Fibroblast of villous mesenchyme (primary cell): ENCODE measurements around the gene COL6A5. TPM values are rescaled to one million over a fixed set of nuclear protein-coding genes. Genes with fewer than 3 reads are reported as not detected.
"Not testable (repeated sequence)": the region's sequence is repeated elsewhere in the genome, so short reads cannot be mapped to it uniquely, and the experiment has no call there.

Source experiments
- DNase-seq: peaks from one replicate; pipeline ENCODE4 v3.0.0-alpha.2; 2010; ENCODE audit warnings: low read depth
- H3K4me3 ChIP-seq: 2 replicates; pipeline ENCODE4 v1.5.1; 2011; ENCODE audit warnings: low read depth, mild to moderate bottlenecking, low read length
- total RNA-seq: library from RNA; depleted of rRNA; stranded (reverse); fragments of >200 nt; gene quantifications from 2 replicates; pipeline ENCODE4 v1.2.3, GENCODE V29; 2012
- TF ChIP-seq, protein P1 (sequence below): IDR thresholded peaks from 2 replicates; pipeline ENCODE4 v1.5.1; 2012; ENCODE audit warnings: low read depth, mild to moderate bottlenecking, low read length; ENCODE audit not compliant: insufficient read depth

COL6A5 gene
- total RNA-seq, 1 donor: under 0.01 TPM

DNA sequence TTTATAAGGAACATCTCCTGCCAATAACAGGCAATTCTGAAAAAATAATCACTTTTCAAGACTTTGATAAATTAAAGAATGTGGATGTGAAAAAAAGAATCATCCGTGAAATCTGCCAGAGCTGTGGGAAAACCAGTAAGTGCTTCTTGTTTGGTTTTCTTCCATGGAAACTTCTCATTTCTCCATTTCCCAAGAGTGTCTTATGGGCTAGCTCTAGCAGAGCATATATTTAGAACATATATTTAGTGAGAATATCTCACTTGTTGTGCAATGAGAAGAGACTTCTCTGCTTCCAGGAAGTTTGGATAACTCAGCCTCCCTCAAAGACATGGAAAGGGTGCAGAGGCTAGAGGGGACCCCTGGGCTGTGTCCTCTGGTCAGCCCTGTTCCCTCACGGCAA, 49.9 kb downstream of the COL6A5 start:
- TF ChIP-seq, protein P1, sequence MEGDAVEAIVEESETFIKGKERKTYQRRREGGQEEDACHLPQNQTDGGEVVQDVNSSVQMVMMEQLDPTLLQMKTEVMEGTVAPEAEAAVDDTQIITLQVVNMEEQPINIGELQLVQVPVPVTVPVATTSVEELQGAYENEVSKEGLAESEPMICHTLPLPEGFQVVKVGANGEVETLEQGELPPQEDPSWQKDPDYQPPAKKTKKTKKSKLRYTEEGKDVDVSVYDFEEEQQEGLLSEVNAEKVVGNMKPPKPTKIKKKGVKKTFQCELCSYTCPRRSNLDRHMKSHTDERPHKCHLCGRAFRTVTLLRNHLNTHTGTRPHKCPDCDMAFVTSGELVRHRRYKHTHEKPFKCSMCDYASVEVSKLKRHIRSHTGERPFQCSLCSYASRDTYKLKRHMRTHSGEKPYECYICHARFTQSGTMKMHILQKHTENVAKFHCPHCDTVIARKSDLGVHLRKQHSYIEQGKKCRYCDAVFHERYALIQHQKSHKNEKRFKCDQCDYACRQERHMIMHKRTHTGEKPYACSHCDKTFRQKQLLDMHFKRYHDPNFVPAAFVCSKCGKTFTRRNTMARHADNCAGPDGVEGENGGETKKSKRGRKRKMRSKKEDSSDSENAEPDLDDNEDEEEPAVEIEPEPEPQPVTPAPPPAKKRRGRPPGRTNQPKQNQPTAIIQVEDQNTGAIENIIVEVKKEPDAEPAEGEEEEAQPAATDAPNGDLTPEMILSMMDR: no peak
- peak; percentile 13 for DNase-seq
- H3K4me3 ChIP-seq: no peak overlapping the region

DNA sequence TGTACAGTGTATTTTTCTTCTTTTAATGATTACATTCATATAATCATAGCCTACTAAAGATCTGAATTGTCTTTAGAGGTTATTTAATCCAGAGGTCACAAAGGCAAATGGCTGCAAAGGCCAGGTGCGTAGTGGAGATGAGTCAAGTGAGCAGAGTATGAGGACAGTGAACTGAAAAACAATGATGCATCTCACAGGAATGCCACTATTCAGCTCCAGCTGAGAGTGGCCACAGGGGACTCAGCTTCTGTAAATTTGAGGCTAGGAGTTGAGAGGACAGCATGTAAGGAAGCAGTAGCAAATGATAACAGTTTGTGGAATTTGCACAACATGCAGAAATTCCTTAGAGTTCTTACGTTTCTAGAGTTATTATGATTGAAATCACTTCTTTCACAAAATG, 50.4 kb downstream of the COL6A5 start:
- TF ChIP-seq, protein P1: no peak
- no peak overlapping the region for H3K4me3 ChIP-seq
- DNase-seq: peak; percentile 66

DNA sequence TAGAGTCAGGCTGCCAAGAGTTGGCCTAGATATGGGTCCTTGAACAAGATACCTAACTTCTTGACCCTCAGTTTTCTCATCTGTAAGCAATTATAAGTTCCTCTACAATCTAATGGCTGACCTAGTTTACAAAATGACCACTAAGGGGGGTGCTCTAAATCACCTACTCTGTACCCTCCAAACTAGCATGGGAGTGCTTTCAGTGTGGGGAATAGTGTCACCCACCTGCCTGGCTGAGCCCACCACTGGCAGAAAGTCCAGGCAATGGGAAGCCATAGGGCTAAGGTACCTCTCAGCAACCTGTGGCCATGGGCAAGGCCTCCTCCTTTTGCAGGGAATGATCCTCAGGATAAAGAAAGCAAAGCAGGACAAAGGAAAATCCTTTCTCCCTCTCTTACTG, 58.9 kb downstream of the COL6A5 start:
- no peak for DNase-seq
- H3K4me3 ChIP-seq: no peak overlapping the region
- TF ChIP-seq, protein P1: no peak

DNA sequence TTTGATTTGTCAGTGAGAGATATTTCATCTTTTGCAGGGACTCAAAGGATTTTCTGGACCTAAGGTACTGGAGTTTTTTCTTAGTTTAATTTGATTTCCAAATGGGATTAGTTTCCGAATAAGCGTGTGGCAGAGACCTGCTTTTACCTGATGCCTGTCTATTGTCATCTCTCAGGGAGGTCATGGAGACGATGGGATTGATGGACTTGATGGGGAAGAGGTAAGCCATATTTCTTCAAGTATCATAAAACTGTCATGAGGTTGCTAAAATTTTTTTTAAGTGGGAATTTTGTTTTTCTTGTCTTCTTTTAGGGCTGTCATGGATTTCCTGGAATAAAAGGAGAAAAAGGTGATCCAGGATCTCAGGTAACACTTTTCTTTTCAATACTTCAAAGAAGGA, 60.5 kb downstream of the COL6A5 start:
- no peak for DNase-seq
- no peak overlapping the region for H3K4me3 ChIP-seq
- TF ChIP-seq, protein P1: no peak

DNA sequence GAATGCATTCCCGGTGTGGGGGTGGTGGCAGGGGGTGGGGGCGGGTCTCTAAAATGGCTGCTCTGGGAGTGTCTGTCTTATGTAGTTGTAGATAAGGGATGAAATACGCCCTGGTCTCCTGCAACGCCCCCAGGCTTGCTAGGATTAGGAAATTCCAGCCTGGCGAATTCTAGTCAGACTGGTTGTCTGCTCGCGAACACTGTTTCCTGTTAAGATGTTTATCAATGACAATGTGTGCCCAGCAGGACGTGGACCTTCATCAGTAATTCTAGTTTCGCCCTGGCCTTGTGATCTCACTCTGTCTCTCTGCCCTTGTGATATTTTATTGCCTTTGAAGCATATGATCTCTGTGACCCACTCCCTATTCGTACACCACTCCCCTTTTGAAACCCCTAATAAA, 62.8 kb downstream of the COL6A5 start:
- H3K4me3 ChIP-seq, DNase-seq: not testable (repeated sequence)

DNA sequence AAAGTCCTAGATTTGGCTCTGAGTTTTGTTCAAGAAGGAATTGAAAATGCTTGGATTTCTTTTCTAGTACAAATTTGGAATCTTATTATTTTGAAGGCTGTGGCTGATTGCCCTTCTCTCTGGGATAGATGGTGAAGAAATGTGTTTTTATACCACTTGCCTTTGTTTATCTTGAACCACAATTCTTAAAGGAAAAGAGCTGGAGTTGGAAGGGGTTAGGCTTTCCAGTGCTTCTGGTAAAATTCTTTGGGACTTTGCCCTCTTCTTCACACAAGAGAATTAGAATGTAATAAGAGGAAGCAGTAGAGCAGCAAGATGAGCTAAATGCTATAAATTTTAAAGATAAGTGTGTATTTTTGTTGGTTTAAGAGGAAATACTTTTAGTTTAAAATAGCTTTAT, 65.8 kb downstream of the COL6A5 start:
- DNase-seq: no peak
- TF ChIP-seq, protein P1: no peak
- H3K4me3 ChIP-seq: no peak overlapping the region

DNA sequence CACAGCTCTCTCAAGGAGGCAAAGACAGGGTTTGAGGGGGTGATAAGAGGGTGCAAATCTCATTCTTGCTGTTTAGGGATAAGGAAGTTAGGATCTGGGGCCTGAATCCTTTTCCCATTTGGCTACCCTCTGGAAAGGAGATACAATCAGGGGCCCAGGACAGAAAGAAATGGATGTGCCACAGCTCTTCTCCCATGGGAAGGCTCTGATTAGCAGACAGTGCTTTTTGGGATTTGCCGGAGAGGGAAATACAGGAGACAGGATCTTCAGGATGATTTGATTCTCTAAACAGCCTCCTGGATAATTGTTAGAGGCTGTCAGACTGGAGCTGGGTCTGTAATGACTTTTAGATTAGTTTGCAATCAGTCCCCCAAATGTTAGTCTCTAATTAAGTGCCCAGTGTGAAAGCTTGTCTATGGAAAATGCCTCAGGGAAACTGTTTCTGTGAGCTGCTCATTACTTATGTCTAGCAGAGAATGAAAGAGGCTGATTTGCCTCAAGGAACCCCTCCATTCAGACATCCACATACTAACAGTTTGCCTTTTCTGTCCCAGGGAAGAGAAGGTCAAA, 67.6 kb downstream of the COL6A5 start:
- TF ChIP-seq, protein P1: no peak

More for the DNA sequence above, 67.6 kb downstream of the COL6A5 start:
- DNase-seq: no peak
- H3K4me3 ChIP-seq: no peak overlapping the region
